PFSK-1 (cell line): ENCODE results near the gene EPS15.

ENCODE experiments used
- FOXP2 ChIP-seq: optimal IDR thresholded peaks from 2 replicates; pipeline ENCODE3; 2011; ENCODE audit warnings: borderline replicate concordance, control low read depth, inconsistent platforms; ENCODE audit not compliant: insufficient read depth; ENCODE audit errors: extremely low read length, extremely low read depth
- POLR2AphosphoS5 ChIP-seq: IDR thresholded peaks from 2 replicates; pipeline ENCODE4 v1.6.1; 2012; ENCODE audit warnings: low read depth, mild to moderate bottlenecking, control low read depth, low read length, moderate library complexity
- TAF1 ChIP-seq: IDR thresholded peaks from 2 replicates; pipeline ENCODE4 v1.6.1; 2012; ENCODE audit warnings: low read length, control low read depth, borderline replicate concordance; ENCODE audit not compliant: insufficient read depth
- TF ChIP-seq, protein P1 (sequence below), 2 experiments: IDR thresholded peaks; 2 replicates each; pipeline versions ENCODE4 v1.6.1 to v1.8.0; 2011 to 2012; ENCODE audit warnings: low read depth in 2 of 2, low read length in 2 of 2, control low read depth in 1 of 2, inconsistent platforms in 1 of 2, mild to moderate bottlenecking in 1 of 2, moderate library complexity in 1 of 2; ENCODE audit not compliant: insufficient read depth in 1 of 2

DNA sequence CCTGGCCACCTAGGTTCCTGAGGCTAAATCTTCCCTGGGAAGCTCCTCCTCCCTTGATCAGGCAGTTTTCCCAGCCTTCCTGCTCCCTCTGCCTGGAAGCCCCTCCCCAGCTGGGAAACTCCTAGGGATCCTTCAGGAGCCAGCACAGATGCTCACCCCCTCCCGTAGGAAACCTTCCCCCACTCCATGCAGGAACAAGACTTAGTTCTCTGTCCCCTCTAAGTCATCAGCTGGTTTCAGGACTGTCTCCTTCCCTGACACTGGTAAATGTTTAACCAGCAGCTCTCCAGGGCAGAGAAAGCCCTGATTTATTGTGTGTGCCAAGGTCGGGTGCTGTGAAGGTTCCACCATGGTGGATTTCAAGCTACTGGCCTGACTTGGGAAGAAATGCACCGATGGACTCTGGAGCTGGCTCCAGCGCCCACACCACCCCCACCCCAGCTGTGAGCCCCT lies 213.7 kb downstream of the EPS15 start:
- TF ChIP-seq POLR2AphosphoS5 (no peak), TAF1 (no peak), FOXP2 (no peak)
- TF ChIP-seq, protein P1, sequence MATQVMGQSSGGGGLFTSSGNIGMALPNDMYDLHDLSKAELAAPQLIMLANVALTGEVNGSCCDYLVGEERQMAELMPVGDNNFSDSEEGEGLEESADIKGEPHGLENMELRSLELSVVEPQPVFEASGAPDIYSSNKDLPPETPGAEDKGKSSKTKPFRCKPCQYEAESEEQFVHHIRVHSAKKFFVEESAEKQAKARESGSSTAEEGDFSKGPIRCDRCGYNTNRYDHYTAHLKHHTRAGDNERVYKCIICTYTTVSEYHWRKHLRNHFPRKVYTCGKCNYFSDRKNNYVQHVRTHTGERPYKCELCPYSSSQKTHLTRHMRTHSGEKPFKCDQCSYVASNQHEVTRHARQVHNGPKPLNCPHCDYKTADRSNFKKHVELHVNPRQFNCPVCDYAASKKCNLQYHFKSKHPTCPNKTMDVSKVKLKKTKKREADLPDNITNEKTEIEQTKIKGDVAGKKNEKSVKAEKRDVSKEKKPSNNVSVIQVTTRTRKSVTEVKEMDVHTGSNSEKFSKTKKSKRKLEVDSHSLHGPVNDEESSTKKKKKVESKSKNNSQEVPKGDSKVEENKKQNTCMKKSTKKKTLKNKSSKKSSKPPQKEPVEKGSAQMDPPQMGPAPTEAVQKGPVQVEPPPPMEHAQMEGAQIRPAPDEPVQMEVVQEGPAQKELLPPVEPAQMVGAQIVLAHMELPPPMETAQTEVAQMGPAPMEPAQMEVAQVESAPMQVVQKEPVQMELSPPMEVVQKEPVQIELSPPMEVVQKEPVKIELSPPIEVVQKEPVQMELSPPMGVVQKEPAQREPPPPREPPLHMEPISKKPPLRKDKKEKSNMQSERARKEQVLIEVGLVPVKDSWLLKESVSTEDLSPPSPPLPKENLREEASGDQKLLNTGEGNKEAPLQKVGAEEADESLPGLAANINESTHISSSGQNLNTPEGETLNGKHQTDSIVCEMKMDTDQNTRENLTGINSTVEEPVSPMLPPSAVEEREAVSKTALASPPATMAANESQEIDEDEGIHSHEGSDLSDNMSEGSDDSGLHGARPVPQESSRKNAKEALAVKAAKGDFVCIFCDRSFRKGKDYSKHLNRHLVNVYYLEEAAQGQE (IDR thresholded peaks at IDR 0.05; ENCODE audit: insufficient read depth in 1 of 2, low read depth in 2 of 2, low read length in 2 of 2): no peak
